AG10803 (cell line): Measurements from ENCODE around the gene BPIFA1.

Experiments used
- DNase-seq: peaks from one replicate; pipeline ENCODE4 v3.0.0; 2010; ENCODE audit warnings: low read depth
- H3K4me3 ChIP-seq: 2 replicates; pipeline ENCODE4 v1.5.1; 2011; ENCODE audit warnings: mild to moderate bottlenecking, low read length, control low read depth
- CTCF ChIP-seq: conservative IDR thresholded peaks from 2 replicates; pipeline ENCODE4 v1.5.1; 2011; ENCODE audit warnings: mild to moderate bottlenecking, low read length, control low read depth, inconsistent platforms

BPIFA1 gene

GRCh38 chr20:33239418-33239817 is 3.6 kb downstream of the BPIFA1 start:
- H3K4me3 ChIP-seq: no peak overlapping the region
- no peak for TF ChIP-seq CTCF
- no peak for DNase-seq

DNA sequence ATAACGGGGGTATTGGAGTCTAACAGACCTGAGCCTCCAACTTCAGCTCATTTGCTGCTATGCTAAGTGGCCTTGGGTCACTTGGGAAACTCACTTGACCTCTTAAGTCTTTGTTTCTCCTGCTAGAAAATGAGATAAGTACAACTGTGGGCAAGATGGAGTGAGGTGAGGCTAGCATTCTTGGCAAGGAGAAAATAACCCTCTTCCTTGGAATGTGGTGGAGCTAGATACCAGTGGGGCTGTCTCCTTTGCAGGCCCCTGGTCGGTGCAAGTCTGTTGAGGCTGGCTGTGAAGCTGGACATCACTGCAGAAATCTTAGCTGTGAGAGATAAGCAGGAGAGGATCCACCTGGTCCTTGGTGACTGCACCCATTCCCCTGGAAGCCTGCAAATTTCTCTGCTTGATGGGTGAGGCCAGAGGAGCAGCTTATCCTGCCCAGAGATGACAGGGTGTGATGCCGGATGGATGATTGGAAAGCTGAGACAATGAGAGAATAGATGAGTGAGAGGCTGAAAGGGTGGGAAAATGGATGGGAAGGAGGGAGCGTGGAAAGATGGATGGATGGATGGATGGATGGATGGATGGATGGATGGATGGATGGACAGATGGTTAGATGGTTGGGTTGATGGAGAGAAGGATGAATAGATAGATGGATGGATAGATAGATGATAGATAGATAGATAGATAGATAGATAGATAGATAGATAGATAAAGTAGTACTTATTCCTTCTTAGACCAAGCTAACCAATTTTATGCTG is 4.4 kb downstream of the BPIFA1 start:
- DNase-seq: no peak
- no peak for TF ChIP-seq CTCF

GRCh38 chr20:33240923-33241322 is 5.1 kb downstream of the BPIFA1 start:
- no peak for TF ChIP-seq CTCF
- no peak for DNase-seq
- no peak overlapping the region for H3K4me3 ChIP-seq

More for the DNA sequence above, 4.4 kb downstream of the BPIFA1 start:
- no peak overlapping the region for H3K4me3 ChIP-seq

DNA sequence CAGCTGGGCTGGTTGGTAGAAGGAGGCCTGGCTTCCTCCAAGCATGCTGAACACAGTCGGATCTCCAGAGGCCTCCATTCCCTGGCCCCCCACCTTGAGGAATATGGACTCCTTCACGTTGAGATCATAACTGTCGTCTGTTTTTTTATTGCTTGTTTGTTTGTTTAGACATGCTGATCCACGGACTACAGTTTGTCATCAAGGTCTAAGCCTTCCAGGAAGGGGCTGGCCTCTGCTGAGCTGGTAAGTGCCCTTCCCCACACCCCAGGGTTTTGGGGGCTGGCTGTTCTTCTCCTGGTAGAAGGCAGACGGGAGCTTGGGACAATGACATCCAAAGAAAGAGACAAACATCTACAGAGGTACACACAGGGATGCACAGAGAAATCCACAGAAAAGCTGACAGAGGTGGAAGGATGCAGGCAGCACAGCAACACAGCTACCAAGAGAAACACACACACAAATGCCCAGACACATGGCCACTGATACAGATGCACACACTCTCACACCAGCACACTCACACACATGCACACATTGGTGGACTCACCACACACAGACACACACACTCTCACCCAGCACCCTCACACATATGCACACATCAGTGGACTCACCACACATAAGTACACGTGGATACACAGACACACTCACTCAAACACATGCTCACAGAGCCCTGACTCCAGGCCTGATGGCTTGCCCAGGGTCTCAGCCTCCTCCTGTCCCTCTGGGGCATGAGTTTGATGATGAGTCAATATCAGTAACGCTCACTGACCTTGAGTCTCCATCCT is 6.7 kb downstream of the BPIFA1 start:
- no peak for DNase-seq
- H3K4me3 ChIP-seq: no peak overlapping the region

GRCh38 chr20:33246077-33246476 is 10.3 kb downstream of the BPIFA1 start:
- no peak overlapping the region for H3K4me3 ChIP-seq
- no peak for TF ChIP-seq CTCF
- DNase-seq: no peak

More for the DNA sequence above, 6.7 kb downstream of the BPIFA1 start:
- no peak for TF ChIP-seq CTCF

DNA sequence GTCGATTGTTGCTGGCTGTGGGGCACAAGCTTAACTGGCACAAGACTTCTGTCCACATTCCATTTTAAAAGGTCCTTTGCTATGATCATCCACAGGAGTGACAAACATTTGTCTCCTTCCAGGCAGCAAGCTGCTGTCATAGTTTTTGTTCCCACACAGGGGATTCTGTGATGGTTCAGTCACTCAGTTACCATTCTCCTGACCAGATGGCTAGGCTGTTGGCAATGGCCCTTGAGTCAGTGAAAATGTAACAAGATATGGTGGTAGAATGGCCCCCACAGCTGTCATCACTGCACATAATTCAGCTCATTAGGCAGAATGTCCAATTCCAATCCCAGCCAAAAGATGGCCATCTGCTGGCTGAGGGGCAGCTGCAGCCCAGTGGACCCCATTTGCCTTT is 13.7 kb downstream of the BPIFA1 start:
- DNase-seq: no peak
- H3K4me3 ChIP-seq: no peak overlapping the region
- TF ChIP-seq CTCF: no peak

DNA sequence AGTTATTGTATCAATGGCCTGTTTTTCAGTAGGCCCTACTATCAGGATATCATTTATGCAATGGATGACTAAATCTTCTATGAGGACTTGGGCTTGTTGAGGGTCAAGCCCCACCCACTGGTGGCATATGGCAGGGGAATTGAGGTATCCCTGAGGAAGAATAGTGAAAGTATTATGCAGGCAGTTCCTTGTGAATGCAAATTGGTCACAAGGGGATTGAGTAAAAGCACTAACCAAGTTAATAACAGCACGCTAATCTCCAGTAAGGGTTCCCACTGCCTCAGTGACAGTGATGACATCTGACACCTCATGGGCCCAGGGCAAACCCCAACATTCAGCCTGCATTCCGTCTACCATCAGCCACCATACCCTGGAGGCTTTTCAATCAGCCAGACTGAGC is 14.9 kb downstream of the BPIFA1 start:
- no peak for DNase-seq
- no peak for TF ChIP-seq CTCF
- H3K4me3 ChIP-seq: no peak overlapping the region
